GM21515 (cell line): Measurements from ENCODE around the gene PPIL6.
A peak's percentile ranks its signal among the peaks of the same experiment; 100 is the strongest.
"Not testable (repeated sequence)": the region's sequence is repeated elsewhere in the genome, so short reads cannot be mapped to it uniquely, and the experiment has no call there.

Source experiments
- ATAC-seq: cut with Tn5 transposase; IDR thresholded peaks from one replicate; pipeline ENCODE4 v1.9.1; 2021; ENCODE audit not compliant: unreplicated experiment

The PPIL6 gene

DNA sequence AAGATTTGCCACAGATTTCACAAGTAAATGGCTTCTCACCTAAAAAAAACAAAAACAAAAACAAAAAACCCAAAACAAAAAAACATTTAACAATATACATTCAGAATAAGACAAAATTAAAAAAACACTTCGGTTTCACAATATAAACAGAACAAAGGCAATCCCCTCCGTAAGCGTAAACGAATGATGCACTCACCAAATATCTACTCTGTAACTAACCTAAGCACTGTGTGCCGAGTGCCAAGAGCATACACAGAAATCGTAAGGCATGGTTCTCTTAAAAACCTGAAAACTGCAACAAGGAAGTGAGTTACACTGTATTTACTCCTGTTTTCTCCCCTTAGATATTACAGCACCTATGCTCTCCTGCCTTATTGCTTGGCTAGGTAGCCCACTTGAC, 27.3 kb upstream of the PPIL6 start:
- ATAC-seq, result no peak

DNA sequence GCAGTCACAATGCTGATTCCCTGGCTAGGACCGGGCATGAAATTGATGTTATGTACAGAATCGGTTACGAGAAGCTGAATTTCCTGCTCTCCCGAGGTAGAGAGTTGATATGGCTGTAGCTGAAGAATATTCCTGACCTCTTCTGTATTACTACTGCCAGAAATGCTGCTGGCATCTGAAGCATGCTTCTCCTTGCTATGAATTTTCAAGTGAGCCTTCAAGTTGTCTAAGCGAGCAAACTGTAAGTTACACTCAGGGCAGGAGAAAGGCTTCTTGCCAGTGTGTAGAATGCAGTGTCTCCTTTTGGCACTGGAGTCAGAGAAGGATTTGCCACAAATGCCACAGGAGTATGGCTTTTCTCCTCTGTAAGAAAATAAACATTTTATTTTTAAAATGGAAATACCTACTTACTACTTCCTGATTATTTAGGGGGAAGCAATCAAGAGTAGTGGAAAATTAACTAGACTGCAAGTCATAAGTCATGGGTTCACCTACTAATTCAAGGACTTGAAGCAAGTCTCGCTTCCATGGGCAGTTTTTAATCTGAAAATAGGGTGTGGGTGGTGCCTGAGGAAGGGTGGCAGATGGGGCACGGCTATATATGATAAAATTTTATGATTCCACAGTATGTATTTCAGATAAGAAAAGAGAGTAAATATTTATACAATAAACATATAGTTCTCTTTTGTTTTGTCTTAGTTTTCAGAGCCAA, 25.9 kb upstream of the PPIL6 start:
- ATAC-seq, result no peak

DNA sequence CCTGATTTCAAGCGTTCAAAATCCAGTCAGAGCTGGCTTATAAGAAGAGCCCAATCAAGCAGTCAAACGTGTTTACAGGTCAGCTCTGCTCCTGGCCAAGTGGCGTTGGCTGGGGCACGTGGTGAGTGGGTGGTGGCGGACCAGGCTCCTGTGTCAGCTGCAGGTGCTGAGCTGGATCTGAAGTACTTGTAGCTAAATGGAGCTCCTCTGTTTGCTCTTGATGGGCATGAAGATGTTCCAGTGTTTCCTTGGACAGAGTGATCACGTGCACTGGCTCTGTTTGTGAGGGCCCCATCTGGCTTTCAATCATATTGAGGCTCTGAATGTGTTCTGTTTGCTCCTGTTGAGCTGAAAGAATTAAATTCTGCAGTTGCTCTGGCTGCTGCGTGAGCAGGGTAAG, 25.3 kb upstream of the PPIL6 start:
- no peak for ATAC-seq

DNA sequence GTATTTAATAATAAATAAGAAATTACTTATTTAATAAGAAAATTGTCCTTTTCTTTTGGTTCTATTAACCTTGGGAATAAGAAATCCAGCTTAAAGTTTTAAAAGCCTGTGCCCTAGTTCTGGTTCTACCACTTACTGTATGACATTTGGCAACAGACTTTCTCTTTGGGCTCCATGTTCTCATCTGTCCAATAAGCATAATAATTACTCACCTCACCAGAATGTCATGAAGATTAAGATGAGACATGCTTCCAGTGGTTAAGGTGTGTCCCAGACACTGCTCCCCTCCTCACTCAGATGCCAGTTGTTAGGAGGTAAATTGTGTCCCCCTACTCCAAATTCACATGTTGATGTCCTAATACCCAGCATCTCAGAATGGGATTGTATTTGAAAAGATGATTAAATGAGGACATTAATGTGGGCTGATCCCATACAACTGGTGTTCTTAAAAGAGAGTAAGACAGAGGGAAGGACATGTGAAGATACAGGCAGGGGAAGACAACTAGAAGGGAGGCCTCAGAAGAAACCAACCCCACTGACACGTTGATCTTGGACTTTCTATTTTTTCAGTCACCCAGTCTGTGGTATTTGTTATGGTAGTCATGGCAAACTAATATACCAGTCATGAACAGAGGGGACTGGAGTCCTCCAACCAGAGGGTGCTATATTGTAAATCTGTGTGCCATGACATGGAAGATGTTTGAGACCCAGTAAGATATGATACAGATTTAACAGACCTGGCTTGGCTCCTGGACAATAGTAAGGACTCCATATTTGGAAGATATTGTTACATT, 21.5 kb upstream of the PPIL6 start:
- ATAC-seq, result no peak

DNA sequence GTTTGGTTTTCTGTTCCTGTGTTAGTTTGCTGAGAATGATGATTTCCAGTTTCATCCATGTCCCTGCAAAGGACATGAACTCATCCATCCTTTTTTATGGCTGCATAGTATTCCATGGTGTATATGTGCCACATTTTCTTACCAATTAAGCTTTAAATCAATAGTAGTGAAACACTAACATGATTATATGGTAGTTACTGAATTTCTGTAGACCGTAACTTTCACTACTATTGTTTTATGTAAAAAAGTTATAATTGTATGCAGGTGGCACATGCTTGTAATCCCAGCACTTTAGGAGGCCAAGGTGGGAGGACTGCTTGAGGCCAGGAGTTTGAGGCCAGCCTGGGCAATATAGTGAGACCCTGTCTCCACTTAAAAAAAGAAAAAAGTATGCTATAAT, 20.8 kb upstream of the PPIL6 start:
- ATAC-seq, result not testable (repeated sequence)

DNA sequence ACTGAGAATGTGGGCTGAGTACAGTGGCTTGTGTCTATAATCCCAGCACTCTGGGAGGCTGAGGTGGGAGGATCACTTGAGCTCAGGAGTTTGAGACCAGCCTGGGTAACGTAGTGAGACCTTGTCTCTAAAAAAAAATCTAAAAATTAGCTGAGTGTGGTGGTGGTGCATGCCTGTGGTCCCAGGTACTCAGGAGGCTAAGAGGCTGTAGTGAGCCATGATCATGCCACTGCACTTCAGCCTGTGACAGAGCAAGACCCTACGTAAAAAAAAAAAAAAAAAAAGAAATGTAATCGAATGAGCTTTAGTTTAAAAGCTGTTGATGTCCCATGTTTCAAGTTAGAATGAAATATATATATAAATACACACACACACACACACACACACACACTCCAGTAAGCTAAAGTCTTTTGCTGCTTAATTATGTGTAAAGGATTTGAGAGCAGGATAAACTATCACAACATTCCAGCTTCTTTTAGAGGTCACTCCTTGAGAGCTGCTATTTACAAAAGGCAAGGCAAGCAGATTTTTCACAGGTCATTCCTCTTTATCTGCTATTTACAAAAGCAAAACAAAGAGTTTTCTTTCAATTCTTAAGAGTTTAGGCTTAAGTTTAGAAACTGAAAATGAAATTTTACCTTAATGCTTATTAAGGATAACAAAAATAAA, 19.9 kb upstream of the PPIL6 start:
- ATAC-seq, result no peak

DNA sequence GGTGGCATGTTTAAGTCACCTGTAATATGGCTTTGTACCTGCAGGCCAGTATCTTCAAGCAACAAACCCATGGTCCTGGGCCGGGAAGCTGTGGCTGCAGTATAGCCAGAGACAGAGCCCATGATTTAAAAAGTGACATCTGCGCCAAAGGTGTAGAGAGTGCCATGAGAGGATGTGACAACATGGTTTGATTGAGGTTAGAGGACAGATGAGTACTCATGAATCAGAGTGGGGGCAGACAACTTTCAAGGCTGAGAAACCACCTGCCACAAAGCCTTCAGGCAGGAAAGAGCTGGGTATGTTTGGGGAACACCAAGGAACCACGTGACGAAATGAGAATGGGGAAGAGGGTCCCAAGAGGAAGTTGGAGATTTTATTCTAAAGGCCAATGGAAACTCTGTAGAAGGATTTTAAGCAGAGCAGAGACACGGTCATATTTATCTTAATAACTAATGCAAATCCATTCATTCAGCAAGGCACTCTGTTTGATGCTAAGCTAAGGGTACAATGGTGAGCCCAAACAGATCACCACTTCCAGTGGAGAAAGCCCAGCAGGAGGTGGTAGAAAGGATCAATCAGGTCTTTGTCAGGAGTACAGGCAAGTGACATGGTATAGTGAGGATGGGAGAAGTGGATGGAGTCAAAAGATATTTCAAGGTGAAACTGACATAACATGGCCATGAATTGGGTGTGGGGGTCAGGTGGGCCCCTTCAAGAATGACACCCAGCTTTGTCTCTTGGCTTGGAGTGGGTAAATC, 18.5 kb upstream of the PPIL6 start:
- ATAC-seq, result no peak

DNA sequence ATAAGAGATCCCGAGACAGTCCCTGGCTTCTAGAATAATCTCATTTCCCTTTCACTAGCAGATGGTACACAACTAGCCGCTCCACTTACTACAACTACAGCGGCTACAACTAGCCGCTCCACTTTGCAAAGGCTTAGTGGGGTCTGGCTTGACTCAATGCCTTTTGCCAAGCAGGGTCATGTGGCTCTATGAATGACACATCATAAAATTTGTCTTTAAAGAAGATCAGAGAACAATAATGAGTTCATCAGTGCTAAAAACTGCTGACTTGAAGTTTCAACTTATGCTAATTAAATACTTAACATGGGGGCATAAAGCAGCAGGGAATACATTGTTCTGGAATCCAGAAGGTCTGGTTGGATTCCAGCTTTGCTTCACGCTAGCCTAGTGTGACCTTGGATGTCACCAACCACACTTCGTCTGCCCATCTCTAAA, 17.2 kb upstream of the PPIL6 start:
- no peak for ATAC-seq

DNA sequence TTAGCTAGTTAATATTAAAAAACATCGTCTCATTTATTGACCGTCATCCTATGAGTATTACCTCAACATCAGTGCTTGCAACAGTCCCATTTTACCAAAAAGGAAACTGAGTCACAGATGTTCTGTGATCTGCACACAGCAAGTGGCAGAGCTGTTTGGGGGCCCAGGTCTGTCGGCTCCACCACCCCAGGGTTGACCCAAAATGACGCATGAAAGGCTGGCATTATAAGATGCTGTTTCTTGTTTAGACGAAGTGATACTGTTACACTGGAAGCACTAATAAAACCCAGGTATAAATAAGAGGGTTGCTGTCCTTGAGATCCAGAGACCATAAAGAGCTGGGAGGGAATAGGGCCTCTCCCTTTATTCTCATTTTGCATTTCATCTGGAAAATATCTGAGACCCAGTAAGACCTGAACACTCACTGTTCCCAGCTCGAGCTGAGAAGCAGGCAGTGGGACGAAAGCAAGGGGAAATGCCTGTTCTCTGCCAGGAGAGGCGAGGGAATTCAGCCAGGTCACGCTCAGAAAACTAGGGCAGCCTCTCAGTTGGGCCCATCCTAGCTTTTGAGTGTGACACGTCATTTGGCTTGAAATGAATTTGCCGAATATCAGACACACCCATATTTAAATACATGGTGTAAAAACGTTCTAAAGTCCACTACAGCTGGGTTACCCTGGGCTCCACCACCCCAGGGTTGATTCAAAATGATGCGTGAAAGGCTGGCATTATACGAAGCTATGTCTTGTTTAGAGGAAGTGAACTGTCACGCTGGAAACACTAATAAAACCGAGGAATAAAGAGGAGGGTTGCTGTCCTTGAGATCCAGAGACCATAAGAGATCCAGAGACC, 16.5 kb upstream of the PPIL6 start:
- ATAC-seq, result no peak

DNA sequence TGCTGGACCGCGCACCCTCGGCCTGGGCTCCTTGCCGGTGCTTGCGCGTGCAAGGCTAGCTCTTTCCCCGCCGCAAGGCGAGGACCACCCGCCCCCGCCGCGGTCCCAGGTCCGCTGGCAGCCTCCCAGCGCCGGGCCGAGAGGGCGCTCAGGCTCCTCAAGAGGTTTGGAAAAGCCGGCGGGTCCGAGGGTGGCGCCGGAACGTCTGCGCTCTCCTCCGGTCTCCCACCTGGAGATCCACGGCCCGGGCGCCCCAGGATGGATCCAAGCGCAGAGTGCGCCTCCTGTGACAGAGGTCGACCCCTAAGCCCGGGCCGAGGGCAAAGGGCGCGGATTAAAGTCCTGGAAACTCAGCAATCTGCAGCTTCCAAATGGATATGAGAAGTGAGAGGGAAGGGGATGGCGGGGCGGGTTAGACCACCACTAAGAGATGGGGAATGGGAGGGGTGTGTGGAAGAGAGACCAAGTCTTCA, 15.7 kb upstream of the PPIL6 start:
- ATAC-seq, result no peak

DNA sequence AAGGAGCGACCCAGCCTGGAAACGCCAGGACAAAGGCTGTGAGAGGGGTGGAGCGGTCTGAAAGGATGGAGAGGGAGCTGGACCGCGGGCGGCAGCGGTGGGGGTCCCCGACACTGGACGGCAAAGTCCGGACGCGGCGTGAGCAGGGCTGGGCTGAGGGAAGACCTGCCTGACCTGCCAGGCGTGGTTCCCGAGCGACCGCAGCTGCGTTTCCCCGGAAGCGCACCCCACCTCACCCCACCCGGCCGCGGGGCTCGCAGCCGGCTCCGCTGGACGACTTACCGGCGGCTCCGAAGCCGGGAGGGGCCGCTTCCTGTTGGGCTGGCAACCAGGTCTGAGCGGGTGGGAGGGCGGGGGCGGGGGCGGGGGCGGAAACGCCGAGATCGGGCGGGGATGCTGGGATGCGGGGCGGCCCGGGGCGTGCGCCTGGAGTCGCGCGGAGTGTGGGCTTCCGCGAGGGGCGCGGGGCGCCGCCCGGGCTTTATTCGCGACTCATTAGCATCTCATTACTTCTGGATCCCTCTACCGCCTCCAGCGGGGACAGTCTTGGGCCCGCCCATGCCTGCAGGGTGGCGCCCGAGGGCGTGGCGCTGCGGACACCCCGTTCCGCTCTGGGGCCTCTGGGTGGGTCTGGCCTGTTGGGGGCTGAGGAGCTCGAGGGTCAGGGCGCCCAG, 15.1 kb upstream of the PPIL6 start, which contains the start of gene MICAL1:
TSS of gene MICAL1 (minus strand) at position 336 of the 674 bp plus-strand sequence. CDS start 1,576 bp downstream, outside the sequence.
- ATAC-seq, result peak; percentile 61

DNA sequence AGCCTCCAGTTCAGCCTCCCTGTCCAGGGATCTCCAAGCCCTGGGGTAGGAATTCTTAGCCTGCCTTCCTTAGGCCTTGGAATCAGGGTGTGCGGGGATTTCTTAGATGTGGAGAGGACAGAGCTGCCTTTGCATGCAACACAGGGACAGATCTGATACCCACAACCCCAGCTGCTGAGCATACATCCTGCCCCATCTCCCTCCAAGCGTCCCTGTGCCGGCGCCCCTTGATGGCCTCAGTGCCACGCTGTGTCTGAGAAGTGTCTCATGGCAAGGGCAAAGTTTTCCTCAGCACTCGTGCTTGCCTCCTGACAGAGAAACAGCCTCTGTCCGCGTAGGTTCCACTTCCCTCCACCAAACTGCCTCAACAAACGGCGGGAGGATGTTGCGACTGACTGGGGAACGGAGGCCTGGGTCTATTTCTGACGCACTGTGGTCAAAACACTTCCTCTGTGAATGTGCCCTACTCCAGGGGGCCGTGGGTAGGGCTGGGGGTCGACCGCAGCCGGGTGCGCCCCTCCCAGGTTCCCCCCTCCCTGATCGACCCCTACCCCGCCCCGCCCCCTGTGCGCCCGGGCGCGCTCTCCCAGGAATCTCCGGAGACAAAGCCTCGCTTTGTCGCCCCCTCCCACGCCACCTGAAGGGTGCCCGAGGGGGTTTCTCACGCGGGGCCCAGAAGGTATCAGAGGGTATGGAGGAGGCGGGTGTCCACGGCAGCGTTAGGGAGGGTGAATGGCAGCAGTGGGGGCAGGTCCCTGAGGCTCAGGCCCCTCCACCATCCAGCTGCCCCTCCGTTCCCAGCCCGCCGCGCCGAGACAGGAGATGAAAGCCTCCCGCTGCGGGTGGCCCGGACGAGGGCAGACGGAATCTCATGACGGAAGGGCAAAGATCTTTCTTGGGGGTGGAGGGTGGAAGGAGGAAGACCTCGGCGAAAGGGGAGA, 14.3 kb upstream of the PPIL6 start:
- ATAC-seq, result peak; percentile 35

DNA sequence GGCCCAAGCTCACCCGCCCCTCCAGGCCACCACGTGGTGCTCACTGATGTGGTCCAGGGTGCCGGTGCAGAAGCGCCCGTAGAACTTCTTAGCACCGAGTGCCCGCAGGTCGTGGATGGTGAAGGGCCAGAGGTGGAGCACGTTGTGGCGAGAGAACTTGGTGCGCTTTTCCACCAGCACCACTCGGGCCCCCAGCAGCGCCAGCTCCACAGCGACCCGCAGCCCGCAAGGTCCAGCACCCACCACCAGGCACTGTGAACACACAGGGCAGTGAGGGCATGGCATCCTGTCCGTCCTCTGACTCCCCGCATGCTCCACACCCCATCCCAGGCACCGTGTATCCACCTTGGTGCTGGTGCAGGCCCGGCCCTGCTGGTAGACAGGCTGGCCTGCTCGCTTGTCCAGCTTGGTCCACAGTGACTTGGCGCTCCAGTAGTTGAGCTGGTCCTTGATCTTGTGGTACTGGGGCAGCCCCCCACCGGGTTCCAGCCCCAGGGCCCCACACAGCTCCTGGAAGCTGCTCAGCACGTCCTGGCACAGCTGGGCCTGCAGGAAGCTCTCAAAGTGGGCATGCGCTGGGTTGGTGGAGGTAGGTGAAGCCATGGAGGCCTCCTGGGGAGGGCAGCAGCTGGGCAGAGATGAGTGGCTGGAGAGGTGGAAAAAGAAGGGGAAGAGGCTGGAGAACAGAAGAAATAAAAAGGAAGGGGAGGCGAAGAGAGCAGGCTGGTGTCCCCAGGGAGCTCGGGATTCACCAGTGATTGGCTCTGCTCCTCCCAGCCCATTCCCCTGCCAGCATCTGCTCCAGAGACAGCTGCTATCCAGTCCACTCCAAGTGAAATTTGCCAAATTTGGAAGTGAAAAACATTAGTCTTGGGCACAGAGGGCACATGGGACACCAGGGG, 13.4 kb upstream of the PPIL6 start:
- ATAC-seq, result no peak

DNA sequence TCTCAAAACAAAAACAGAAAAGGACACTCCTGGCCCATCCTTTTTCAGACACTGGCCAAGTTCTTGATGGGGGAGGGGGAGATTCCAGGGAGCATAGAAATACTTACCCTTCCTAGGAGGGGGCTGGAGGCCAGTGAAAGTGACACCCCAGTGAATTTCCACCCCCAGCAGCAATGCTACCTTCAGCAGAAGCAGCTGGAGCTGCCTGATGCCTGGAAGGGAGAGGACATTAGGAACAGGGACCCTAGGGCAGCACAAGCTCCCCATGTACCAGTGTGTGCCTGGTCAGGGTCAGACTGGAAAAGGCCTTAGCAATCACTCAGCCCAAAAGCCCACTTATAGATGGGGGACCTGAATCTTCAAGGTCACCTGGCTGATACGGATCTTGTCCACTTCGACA, 12.7 kb upstream of the PPIL6 start:
- ATAC-seq, result no peak

DNA sequence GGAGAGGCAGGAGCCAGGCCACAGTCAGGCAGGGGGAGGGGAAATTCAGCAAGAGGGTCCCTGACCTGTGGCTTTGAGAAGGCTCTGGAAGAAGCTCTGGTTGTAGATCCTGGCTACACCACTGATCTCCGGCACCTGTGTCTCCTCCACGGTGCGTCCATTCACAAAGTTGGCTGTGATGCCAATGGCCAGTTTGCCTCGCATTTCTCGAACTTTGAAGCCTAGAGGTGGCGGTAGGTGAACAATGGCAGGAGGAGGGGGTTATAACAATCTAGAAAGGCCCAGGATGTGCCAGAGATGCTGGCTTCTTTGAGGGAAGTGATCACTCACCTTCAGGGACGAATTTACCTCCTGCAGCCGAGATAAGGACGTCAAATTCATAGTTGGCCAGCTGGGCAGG, 11.8 kb upstream of the PPIL6 start:
- no peak for ATAC-seq

DNA sequence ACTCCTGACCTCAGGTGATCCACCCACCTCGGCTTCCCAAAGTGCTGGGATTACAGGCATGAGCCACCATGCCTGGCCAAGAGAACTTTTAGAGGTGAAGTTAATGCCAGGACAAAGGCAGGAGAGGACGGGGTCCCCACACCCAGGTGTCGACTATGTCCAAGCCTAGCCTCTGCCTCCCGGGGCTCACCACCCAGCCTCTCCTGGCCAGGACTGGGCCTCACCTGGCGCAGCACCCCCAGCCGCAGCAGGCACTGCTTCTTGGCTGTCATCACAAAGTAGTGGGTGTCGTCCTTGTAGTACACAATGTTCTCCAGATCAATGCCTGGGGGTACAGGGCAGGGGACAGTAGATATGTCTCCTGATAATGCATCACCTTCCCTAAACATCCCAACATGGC, 10.9 kb upstream of the PPIL6 start:
- ATAC-seq, result no peak

DNA sequence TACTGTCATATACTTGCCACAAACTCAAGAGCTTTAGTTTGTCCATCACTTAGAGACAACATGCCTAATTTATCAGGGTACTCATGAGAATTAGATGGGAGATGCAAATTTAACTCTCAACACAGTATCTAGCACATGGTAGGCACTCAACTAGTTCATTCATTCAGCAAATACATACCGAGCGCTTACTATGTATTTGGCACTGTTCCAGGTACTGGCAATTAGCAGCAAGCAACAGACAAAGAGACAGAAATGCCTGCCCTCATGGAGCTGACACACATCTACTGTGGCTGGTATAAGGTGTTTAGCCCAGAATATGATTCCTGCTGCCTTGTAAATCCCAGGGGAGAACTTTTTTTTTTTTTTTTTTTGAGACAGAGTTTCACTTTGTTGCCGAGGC, 10.4 kb upstream of the PPIL6 start:
- no peak for ATAC-seq
